GM12874 (cell line): Measurements from ENCODE around the gene TMEM150A.

Experiments
- TF ChIP-seq, protein P1 (sequence below): IDR thresholded peaks from 2 replicates; pipeline ENCODE4 v1.5.1; 2011; ENCODE audit warnings: low read depth, mild to moderate bottlenecking, control low read depth, low read length, moderate library complexity; ENCODE audit not compliant: insufficient read depth

The TMEM150A gene

GRCh38 chr2:85588645-85589044, 13.9 kb downstream of the TMEM150A start:
- TF ChIP-seq, protein P1, sequence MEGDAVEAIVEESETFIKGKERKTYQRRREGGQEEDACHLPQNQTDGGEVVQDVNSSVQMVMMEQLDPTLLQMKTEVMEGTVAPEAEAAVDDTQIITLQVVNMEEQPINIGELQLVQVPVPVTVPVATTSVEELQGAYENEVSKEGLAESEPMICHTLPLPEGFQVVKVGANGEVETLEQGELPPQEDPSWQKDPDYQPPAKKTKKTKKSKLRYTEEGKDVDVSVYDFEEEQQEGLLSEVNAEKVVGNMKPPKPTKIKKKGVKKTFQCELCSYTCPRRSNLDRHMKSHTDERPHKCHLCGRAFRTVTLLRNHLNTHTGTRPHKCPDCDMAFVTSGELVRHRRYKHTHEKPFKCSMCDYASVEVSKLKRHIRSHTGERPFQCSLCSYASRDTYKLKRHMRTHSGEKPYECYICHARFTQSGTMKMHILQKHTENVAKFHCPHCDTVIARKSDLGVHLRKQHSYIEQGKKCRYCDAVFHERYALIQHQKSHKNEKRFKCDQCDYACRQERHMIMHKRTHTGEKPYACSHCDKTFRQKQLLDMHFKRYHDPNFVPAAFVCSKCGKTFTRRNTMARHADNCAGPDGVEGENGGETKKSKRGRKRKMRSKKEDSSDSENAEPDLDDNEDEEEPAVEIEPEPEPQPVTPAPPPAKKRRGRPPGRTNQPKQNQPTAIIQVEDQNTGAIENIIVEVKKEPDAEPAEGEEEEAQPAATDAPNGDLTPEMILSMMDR, result no peak

GRCh38 chr2:85588236-85588635, 14.3 kb downstream of the TMEM150A start:
- TF ChIP-seq, protein P1, result no peak

GRCh38 chr2:85585781-85586105, 16.8 kb downstream of the TMEM150A start:
- TF ChIP-seq, protein P1, result no peak

GRCh38 chr2:85584857-85585780, 17.4 kb downstream of the TMEM150A start:
- TF ChIP-seq, protein P1, result no peak

- TF ChIP-seq, protein P1, result no peak
These were observed 18.1 kb downstream of the TMEM150A start, which contains the start of gene VAMP5 for GRCh38 chr2:85584354-85584856. Gene VAMP5 (plus strand): TSS chr2:85584431. CDS start chr2:85584491, 60 bp downstream.

GRCh38 chr2:85583667-85584353, 18.7 kb downstream of the TMEM150A start:
- TF ChIP-seq, protein P1, result no peak

DNA sequence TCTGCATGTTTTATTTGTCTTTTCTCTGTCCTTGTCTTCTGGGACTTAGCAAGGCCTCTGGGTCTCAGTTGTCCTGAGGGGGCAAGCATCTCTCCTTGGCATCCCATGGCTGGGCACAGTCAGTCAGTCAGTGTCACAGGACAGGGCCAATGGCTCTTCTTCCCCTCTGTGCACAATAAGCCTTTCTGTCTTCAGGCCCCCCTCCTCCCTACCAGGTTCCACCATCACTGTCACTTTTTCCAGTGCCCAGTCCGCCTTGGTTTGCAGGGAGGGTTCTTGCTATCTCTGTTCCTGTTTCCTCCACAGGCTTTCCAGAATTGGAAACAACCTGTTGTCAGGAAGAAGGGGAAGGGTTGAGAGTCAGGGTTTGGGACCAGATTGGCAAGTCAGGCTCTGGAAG, 20.0 kb downstream of the TMEM150A start:
- TF ChIP-seq, protein P1, result no peak
